ENCODE results near the gene RHOA.

GRCh38 chr3:49456466-49456865, 44.7 kb upstream of the RHOA start:
- TF ChIP-seq, protein P1, sequence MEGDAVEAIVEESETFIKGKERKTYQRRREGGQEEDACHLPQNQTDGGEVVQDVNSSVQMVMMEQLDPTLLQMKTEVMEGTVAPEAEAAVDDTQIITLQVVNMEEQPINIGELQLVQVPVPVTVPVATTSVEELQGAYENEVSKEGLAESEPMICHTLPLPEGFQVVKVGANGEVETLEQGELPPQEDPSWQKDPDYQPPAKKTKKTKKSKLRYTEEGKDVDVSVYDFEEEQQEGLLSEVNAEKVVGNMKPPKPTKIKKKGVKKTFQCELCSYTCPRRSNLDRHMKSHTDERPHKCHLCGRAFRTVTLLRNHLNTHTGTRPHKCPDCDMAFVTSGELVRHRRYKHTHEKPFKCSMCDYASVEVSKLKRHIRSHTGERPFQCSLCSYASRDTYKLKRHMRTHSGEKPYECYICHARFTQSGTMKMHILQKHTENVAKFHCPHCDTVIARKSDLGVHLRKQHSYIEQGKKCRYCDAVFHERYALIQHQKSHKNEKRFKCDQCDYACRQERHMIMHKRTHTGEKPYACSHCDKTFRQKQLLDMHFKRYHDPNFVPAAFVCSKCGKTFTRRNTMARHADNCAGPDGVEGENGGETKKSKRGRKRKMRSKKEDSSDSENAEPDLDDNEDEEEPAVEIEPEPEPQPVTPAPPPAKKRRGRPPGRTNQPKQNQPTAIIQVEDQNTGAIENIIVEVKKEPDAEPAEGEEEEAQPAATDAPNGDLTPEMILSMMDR (IDR thresholded peaks at IDR 0.05), result no peak
- no peak for TF ChIP-seq POLR2A (IDR thresholded peaks at IDR 0.05)

Measured in tibial nerve (tissue), 3 donors.